Mesenchymal stem cell (in vitro differentiated cells and primary cell): Measurements from ENCODE around the gene NTRK3.

Source experiments
- DNase-seq: peaks from one replicate; pipeline ENCODE4 v3.0.0-alpha.2; 2013
- H2AFZ ChIP-seq: one replicate; pipeline ENCODE4 v1.6.1; 2013; ENCODE audit warnings: low read depth, mild to moderate bottlenecking, control low read depth, inconsistent platforms, low read length, moderate library complexity
- H2AK5ac ChIP-seq: 2 replicates; pipeline ENCODE4 v1.6.1; 2013; ENCODE audit warnings: low read length, moderate library complexity, mild to moderate bottlenecking, inconsistent platforms; ENCODE audit not compliant: severe bottlenecking
- H2BK120ac ChIP-seq: one replicate; pipeline ENCODE4 v1.6.1; 2013; ENCODE audit warnings: low read depth, mild to moderate bottlenecking, inconsistent platforms, low read length, moderate library complexity
- H2BK12ac ChIP-seq, 2 experiments: one replicate each; pipeline ENCODE4 v1.6.1; 2013; ENCODE audit warnings: inconsistent platforms in 2 of 2, low read length in 2 of 2, mild to moderate bottlenecking in 2 of 2, moderate library complexity in 2 of 2, control low read depth in 1 of 2
- H2BK15ac ChIP-seq: one replicate; pipeline ENCODE4 v1.6.1; 2013; ENCODE audit warnings: mild to moderate bottlenecking, low read depth, inconsistent platforms; ENCODE audit not compliant: poor library complexity, severe bottlenecking
- H2BK5ac ChIP-seq: 2 replicates; pipeline ENCODE4 v1.6.1; 2013; ENCODE audit warnings: low read depth, mild to moderate bottlenecking, low read length, control low read depth, inconsistent platforms; ENCODE audit not compliant: poor library complexity, severe bottlenecking
- H3K14ac ChIP-seq, 2 experiments: one replicate each; pipeline ENCODE4 v1.6.1; 2013; ENCODE audit warnings: inconsistent platforms in 2 of 2, low read length in 2 of 2, control low read depth in 1 of 2, mild to moderate bottlenecking in 1 of 2, moderate library complexity in 1 of 2
- H3K18ac ChIP-seq, 2 experiments: one replicate each; pipeline ENCODE4 v1.6.1; 2013; ENCODE audit warnings: inconsistent platforms in 2 of 2, low read length in 2 of 2, control low read depth in 1 of 2, low read depth in 1 of 2, mild to moderate bottlenecking in 1 of 2
- H3K23ac ChIP-seq, 2 experiments: one replicate each; pipeline ENCODE4 v1.6.1; 2013; ENCODE audit warnings: inconsistent platforms in 2 of 2, low read length in 2 of 2, mild to moderate bottlenecking in 2 of 2, moderate library complexity in 2 of 2, control low read depth in 1 of 2
- H3K27ac ChIP-seq: 2 replicates; pipeline ENCODE4 v1.5.1; 2013; ENCODE audit warnings: mild to moderate bottlenecking, moderate library complexity, low read length, control low read depth, inconsistent platforms; ENCODE audit not compliant: poor library complexity, severe bottlenecking
- H3K27me3 ChIP-seq, 2 experiments: 2 replicates each; pipeline versions ENCODE4 v1.6.1 to v1.7.0; 2013; ENCODE audit warnings: low read length in 2 of 2, mild to moderate bottlenecking in 2 of 2, moderate library complexity in 2 of 2, control low read depth in 1 of 2, inconsistent platforms in 1 of 2; ENCODE audit not compliant: control insufficient read depth in 1 of 2, insufficient read depth in 1 of 2
- H3K36me3 ChIP-seq, 2 experiments: 2 replicates each; pipeline versions ENCODE4 v1.6.1 to v1.7.0; 2013; ENCODE audit warnings: low read length in 2 of 2, control low read depth in 1 of 2, inconsistent platforms in 1 of 2, low read depth in 1 of 2, mild to moderate bottlenecking in 1 of 2; ENCODE audit not compliant: insufficient read depth in 2 of 2, control insufficient read depth in 1 of 2
- H3K4ac ChIP-seq, 2 experiments: one replicate each; pipeline ENCODE4 v1.6.1; 2013; ENCODE audit warnings: inconsistent platforms in 2 of 2, low read length in 2 of 2, mild to moderate bottlenecking in 2 of 2, moderate library complexity in 2 of 2, control low read depth in 1 of 2, low read depth in 1 of 2
- H3K4me1 ChIP-seq: 2 replicates; pipeline ENCODE4 v1.6.1; 2013; ENCODE audit warnings: low read depth, low read length, control low read depth; ENCODE audit not compliant: control insufficient read depth, insufficient read depth
- H3K4me2 ChIP-seq: 2 replicates; pipeline ENCODE4 v1.6.1; 2013; ENCODE audit warnings: low read length, mild to moderate bottlenecking, inconsistent platforms; ENCODE audit not compliant: poor library complexity, severe bottlenecking
- H3K4me3 ChIP-seq, 2 experiments: 2 replicates each; pipeline versions ENCODE4 v1.5.1 to v1.7.0; 2013; ENCODE audit warnings: low read length in 2 of 2, mild to moderate bottlenecking in 2 of 2, control low read depth in 1 of 2, low read depth in 1 of 2; ENCODE audit not compliant: insufficient read depth in 1 of 2
- H3K79me1 ChIP-seq: replicated peaks from 2 replicates; pipeline ENCODE4 v1.6.1; 2013; ENCODE audit warnings: mild to moderate bottlenecking, control low read depth, low read length, inconsistent platforms; ENCODE audit not compliant: poor library complexity, severe bottlenecking
- H3K9ac ChIP-seq: 2 replicates; pipeline ENCODE4 v1.7.0; 2013; ENCODE audit warnings: mild to moderate bottlenecking, low read length, moderate library complexity
- H3K9me3 ChIP-seq: 2 replicates; pipeline ENCODE4 v1.7.0; 2013; ENCODE audit warnings: mild to moderate bottlenecking, low read length; ENCODE audit not compliant: control insufficient read depth
- H4K8ac ChIP-seq: one replicate; pipeline ENCODE4 v1.6.1; 2013; ENCODE audit warnings: inconsistent platforms, mild to moderate bottlenecking, low read length, moderate library complexity
- H4K91ac ChIP-seq: one replicate; pipeline ENCODE4 v1.6.1; 2013; ENCODE audit warnings: mild to moderate bottlenecking, low read length, inconsistent platforms
- WGBS: methylation state at CpG from one replicate; pipeline ENCODE4 v1.1.7; 2013; ENCODE audit warnings: mixed read lengths; 5-methylcytosine and 5-hydroxymethylcytosine counted together

NTRK3 gene

DNA sequence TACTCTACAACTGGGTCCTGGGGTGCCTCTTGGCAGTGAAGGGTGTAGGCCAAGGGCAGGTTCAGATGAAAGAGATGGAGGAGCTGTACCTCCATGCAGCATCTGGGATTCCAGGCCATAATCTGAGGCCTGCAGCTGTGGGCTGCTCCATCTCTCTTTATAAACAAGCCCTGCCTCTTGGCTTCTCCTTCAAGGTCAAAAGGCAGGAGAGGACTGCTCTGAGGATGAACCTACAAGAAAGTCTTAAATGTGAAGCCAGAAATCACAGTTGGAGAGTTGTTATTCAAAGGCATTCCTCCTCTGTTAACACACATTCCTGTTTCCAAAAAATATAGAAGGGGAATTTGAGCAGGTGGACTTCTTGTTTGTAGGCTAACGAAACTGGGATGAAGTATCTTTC, 355.5 kb downstream of the NTRK3 start:
- H2BK12ac ChIP-seq, result no peak overlapping the region
- WGBS, result 60% methylated on average over 1 of the region's 1 CpG

DNA sequence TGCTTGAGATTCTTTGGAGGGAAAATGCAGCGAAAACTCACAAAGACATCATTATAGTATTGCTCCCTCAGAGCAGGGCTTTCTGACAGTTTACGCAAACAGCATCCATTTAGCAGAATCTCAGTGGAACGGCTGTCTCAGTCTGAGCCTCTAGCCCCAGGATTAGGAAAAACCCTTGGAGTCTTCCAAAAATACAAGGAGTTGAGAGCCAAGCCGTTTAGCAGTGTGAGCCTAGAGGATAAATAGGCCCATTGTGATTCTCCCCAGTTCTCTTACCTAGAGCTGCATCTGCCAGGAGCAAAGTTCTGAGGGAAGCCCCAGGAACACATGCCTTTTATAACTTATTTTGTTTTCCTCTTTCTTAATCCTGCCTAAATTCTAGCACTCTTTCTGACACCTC, 359.6 kb downstream of the NTRK3 start:
- no peak overlapping the region for H3K14ac ChIP-seq
- H3K4me2 ChIP-seq, result no peak overlapping the region
- H3K4me1 ChIP-seq, result no peaks in the 10 kb centered on the region
- no peak overlapping the region for H3K23ac ChIP-seq
- H3K27ac ChIP-seq, result no peak overlapping the region
- no peaks in the 10 kb centered on the region for H3K79me1 ChIP-seq
- peaks cover 4% of the 10 kb centered on the region for H3K9me3 ChIP-seq
- no peak overlapping the region for H3K4ac ChIP-seq
- no peak overlapping the region for H4K8ac ChIP-seq
- H2BK15ac ChIP-seq, result no peak overlapping the region
- no peak overlapping the region for H3K4me3 ChIP-seq
- DNase-seq, result no peak
- no peak overlapping the region for H2BK5ac ChIP-seq
- H3K18ac ChIP-seq, result no peak overlapping the region
- H2BK120ac ChIP-seq, result no peak overlapping the region
- H4K91ac ChIP-seq, result no peak overlapping the region
- WGBS, result 65% methylated on average over 4 of the region's 4 CpGs
- no peak overlapping the region for H2AFZ ChIP-seq
- H2BK12ac ChIP-seq, result no peak overlapping the region
- H3K27me3 ChIP-seq, result peaks cover 0 to 5% of the 10 kb centered on the region in 2 experiments
- no peak overlapping the region for H2AK5ac ChIP-seq
- H3K9ac ChIP-seq, result no peak overlapping the region
- H3K36me3 ChIP-seq, result no peaks in the 10 kb centered on the region

More for the DNA sequence above, 355.5 kb downstream of the NTRK3 start:
- no peaks in the 10 kb centered on the region for H3K79me1 ChIP-seq
- no peaks in the 10 kb centered on the region for H3K4me1 ChIP-seq
- H2AFZ ChIP-seq, result no peak overlapping the region
- no peaks in the 10 kb centered on the region for H3K36me3 ChIP-seq
- H2BK15ac ChIP-seq, result no peak overlapping the region
- no peak overlapping the region for H3K14ac ChIP-seq
- H3K4ac ChIP-seq, result no peak overlapping the region
- H3K18ac ChIP-seq, result no peak overlapping the region
- DNase-seq, result no peak
- no peak overlapping the region for H3K9ac ChIP-seq
- H3K9me3 ChIP-seq, result no peaks in the 10 kb centered on the region
- H3K4me3 ChIP-seq, result no peak overlapping the region
- H3K4me2 ChIP-seq, result no peak overlapping the region
- H3K23ac ChIP-seq, result no peak overlapping the region
- no peak overlapping the region for H2AK5ac ChIP-seq
- no peak overlapping the region for H4K91ac ChIP-seq
- H3K27ac ChIP-seq, result no peak overlapping the region
- no peak overlapping the region for H2BK120ac ChIP-seq
- peaks cover 0 to 6% of the 10 kb centered on the region in 2 experiments for H3K27me3 ChIP-seq
- H4K8ac ChIP-seq, result no peak overlapping the region
- H2BK5ac ChIP-seq, result no peak overlapping the region

DNA sequence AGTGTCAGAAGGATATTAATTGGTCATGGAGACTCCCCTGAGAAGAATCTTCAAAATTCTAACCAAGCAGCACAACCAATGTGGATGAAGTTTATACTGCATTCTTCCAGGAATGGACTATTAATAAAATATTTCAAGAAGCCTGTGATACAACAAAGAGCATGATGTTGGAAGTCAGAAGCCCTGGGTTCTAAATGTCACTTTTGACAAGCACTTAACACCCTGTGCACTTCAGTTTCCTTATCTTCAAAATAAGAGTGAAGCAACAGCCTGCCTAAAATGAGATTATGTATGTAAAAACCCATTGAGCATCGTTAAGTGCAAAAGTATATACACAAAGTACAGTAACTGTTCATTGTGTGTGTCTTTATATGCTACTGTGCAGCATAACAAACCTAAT, 369.4 kb downstream of the NTRK3 start:
- H3K79me1 ChIP-seq, result no peaks in the 10 kb centered on the region
- H3K9me3 ChIP-seq, result peaks cover 4% of the 10 kb centered on the region
- no peak overlapping the region for H2BK5ac ChIP-seq
- H3K4me3 ChIP-seq, result no peak overlapping the region
- H4K91ac ChIP-seq, result no peak overlapping the region
- no CpG with 5 or more reads among the region's 1 CpG for WGBS
- no peak overlapping the region for H3K9ac ChIP-seq
- H3K23ac ChIP-seq, result no peak overlapping the region
- H3K27ac ChIP-seq, result no peak overlapping the region
- no peak overlapping the region for H3K18ac ChIP-seq
- no peak overlapping the region for H2BK120ac ChIP-seq
- H2AK5ac ChIP-seq, result no peak overlapping the region
- no peak for DNase-seq
- H3K36me3 ChIP-seq, result no peaks in the 10 kb centered on the region
- no peaks in the 10 kb centered on the region for H3K4me1 ChIP-seq
- no peak overlapping the region for H3K14ac ChIP-seq
- H3K27me3 ChIP-seq, result peaks cover 0 to 9% of the 10 kb centered on the region in 2 experiments
- H3K4ac ChIP-seq, result no peak overlapping the region
- no peak overlapping the region for H3K4me2 ChIP-seq
- H2AFZ ChIP-seq, result no peak overlapping the region
- H2BK12ac ChIP-seq, result no peak overlapping the region
- no peak overlapping the region for H2BK15ac ChIP-seq
- H4K8ac ChIP-seq, result no peak overlapping the region

DNA sequence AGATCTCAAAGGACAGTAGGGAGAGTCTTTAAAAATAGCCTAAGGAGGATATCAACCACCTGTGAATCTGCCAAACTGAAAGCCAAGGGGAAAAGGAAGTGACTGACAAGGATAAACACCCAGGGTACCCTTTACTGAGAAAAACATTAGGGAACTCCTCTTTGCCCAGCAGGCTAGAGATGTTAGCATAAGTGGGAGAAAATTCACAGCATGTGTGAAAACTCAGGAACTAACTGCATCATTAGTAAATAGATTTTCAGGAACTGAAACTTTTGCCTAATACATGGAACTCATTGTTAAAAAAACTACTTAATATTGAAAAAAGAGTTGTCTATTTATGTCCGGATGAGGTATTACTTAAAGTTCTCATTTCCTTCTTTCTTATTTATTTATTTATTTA, 375.5 kb downstream of the NTRK3 start:
- no peak overlapping the region for H2BK12ac ChIP-seq
- no peak overlapping the region for H2AFZ ChIP-seq
- no CpG with 5 or more reads among the region's 1 CpG for WGBS
- no peak overlapping the region for H3K18ac ChIP-seq
- H3K4me1 ChIP-seq, result no peaks in the 10 kb centered on the region
- H3K27me3 ChIP-seq, result peaks cover 0 to 7% of the 10 kb centered on the region in 2 experiments
- H2BK5ac ChIP-seq, result no peak overlapping the region
- no peak overlapping the region for H4K91ac ChIP-seq
- no peak overlapping the region for H3K4me3 ChIP-seq
- H3K36me3 ChIP-seq, result no peaks in the 10 kb centered on the region
- no peak overlapping the region for H3K4me2 ChIP-seq
- no peak overlapping the region for H3K4ac ChIP-seq
- DNase-seq, result no peak
- H3K27ac ChIP-seq, result no peak overlapping the region
- no peak overlapping the region for H4K8ac ChIP-seq
- no peak overlapping the region for H2BK15ac ChIP-seq
- H3K9me3 ChIP-seq, result peaks cover 4% of the 10 kb centered on the region
- no peak overlapping the region for H3K23ac ChIP-seq
- no peaks in the 10 kb centered on the region for H3K79me1 ChIP-seq
- H2BK120ac ChIP-seq, result no peak overlapping the region
- H2AK5ac ChIP-seq, result no peak overlapping the region
- H3K9ac ChIP-seq, result no peak overlapping the region
- no peak overlapping the region for H3K14ac ChIP-seq
